Suppressor macrophage (primary cell): ENCODE data around the gene TMEM30B.
"Not testable (repeated sequence)": the region's sequence is repeated elsewhere in the genome, so short reads cannot be mapped to it uniquely, and the experiment has no call there.

Experiments
- DNase-seq, 4 experiments: peaks; one replicate each; pipeline ENCODE4 v3.0.0-alpha.2; 2020 to 2022

TMEM30B gene

DNA sequence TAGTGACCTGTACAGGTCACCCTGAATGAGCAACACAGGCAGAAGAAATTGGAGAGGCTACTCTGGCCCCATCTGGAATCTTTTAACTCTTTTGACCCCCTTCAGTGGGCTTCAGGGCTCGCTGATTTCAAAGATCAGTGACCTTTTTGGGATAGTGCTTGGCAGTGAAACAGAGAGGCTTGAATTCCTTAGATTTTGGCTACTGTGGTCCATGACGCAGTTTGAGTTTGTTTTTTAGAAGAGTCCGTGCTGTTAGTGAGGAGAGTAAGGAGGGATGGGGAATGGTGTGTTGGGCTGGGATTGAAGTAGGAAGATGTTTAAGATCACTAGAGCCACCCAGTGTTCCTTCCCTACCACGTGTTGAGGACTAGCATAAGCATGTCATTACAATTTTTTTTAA, 16.5 kb downstream of the TMEM30B start:
- no peak for DNase-seq

DNA sequence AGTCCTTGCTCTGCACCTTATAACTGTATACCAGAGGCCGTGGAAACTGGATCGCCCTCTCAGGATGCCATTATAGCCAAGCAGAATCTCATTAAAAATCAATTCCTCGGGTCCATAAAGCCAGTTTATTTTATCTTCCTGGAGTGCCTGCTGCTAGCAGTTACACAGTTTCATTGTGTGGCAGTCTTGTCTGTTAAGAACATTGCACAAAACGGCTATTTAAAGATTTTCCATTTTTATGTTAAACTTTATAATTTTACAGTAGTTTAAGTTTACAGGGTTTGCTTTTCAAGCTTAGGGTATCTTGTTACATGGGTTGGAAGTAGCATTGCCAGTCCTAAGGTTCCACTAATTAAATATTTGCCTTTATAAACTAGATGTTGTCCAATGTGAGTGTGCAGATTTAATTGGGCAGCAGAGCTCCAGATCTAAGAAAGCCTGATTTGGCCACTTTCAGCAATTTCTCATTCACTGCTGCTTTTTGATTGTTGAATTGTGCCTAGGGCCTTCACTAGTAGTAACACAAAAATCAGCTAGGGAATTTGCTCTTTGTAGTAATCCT, 17.0 kb downstream of the TMEM30B start:
- no peak for DNase-seq

DNA sequence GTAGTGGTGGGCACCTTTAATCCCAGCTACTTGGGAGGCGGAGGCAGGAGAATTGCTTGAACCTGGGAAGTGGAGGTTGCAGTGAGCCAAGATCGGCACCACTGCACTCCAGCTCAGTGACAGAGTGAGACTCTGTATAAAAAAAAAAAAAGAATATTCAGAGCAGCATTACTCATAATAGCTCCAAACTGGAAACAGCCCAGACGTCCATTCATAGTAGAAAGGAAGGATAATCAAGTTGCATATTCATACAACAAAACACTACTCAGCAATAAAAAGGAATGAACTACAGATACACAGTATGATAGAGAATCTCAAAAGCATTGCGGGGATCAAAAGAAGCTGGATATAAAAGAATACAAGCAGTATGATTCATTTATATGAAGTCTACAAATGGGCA, 19.1 kb downstream of the TMEM30B start:
- DNase-seq = no peak

DNA sequence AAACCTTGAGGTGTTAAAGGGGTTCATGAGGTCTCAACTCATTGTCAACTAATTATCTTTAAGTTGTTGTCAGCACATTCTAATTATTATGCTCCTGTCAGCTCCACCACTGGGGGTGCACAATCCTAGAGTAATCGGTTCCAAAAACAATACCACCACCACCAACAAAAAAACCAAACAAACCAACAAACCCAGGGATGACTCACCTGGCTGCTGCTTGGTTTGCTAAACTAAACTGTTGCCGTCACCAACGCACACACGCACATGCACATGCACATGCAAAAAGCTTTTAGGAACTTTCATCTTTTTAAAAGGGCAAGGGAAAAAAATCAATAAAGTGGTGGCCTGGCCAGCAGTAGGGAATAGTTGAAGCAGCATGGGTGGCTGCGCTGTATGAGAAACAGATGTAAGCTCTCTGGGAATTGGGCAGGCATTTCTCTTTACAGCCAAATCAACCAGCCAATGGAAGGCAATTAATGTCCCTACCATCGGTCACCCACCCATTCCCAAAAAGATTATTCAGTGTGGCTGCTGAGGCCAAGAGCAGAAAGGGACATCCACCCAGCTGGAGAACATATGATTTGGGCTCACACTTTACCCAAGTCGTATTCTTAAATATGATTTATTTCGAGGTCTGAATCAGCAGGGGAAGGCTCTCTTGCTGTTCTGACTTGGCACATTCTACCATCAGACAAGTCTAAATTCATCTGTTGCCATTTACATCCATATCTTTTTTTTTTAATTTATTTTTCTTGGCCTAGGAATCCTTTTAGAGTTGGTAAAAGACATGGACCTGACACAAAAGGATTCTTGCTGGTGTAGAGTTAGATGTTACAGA, 20.0 kb downstream of the TMEM30B start:
- no peak for DNase-seq

DNA sequence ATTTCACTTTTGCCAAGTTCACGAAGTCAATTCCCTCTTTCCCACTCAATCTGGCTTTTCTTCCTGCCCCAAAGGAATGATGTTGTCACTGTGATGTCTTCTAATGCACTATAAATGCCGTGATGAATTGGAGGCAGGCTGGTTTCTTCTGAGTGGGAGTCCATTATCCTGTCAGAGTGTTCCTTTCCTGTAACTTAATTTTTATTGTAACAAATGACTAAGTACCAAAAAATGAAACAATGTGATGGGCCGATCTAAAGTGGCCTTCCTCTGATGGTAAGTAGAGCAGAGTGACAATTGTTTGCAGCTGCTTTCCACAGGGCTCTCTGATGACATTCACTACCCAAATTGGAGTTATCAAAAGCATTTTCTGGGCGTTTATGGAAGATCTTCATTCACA, 22.2 kb downstream of the TMEM30B start:
- no peak for DNase-seq

DNA sequence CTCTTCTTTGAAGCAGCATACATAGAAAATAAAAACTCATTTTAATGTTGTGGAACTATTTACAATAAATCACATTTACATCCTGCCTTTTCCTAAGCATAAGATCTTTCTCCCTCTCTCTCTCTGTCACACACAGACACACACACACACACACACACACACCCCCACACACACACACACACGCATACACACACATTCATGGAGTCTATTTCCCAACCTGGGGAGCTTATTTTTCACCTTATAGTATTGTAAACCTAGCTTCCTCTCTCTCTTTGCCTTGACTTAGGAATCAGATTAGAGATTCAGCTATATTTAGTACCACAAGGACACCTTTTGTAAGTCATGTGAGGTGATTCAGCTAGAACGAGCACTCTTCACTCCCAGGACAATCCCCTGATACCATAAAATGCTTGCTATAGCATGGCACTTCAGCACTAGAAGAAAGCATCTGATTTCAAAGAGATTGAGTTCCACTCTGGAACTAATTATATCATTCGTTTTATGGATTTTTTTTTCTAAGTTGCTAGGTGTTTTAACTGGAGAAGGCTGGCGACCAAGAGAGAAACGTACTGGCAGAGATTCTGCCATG, 23.6 kb downstream of the TMEM30B start:
- DNase-seq = no peak

DNA sequence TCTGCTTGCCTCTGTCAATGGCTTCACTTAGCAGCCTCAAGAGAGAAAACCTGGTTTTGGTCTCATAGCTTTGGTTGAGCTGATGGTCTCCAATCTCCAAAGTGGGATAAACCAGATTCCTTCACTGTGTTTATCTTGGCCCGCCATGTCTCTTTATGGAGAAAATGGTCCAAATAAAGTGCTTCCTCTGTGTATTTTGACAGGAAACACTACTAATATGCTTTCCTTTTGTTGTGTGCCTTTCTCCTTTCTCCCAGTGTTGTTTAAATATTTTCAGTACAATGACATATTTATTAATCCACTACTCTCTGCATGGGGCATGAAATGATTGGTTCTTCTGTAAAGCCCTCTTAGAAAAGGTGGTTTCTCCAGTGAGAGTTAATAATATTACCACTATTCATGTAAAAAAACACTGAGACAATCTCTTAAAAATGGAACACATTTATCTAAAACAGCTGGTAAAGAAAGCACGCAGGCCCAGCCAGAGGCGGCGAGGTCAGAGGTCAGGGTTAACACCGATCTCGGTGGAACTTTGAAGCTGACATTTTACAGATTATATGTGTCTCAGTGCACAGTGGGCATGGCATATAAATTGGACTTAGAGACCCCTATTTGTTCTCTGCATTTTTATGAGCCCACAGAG, 24.2 kb downstream of the TMEM30B start:
- no peak for DNase-seq

DNA sequence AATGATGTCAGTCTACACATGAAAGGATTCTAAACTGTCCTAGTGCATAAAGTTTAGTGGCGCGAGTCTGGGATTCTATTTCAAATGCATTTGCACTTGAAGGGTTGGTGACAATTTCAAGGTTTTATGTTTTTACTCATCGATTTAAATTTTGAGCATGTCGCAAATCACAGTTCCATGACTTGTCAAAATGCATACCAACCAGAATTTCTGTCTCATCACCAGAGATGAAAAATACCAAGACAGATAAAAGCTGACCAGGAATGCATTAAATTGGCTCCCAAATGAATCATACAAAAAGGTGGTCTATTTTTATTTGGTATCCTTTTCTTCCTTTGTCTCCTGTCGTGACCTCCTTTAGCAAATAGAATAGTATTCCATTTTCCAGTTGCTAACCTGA, 25.2 kb downstream of the TMEM30B start:
- no peak for DNase-seq

DNA sequence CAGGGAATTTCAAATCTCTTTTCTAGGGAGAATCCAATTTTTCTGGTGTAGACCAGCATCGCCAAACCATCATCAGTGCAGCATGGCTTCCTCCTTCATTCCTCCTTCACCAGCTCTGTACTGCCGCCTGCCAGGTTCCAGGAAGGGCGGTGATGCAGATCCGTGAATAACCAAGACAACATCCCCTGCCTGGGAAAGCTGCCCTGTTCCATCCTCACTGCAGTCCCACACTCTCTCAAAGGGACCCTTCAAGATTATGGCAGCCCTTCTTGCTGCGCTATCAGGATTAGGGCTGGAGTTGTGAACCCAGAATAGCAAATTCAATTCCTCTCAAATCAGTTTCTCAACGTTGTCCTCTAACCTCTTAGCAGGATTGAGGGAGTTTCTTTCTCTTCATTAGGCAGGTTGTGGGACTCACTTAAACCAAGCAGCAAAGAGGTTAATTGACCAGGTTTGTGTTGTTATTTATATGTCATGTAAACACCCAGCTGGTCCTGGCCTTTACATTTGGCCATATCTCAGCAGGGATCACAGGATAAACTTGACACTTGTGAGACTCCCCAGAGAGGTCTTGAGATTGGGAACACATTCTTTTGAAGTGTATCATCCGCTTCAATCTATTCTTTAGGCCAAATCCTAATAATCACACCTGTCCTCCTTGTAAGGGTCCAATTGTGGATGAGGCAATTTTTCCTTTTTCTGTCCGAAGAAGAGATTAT, 26.2 kb downstream of the TMEM30B start:
- no peak for DNase-seq

DNA sequence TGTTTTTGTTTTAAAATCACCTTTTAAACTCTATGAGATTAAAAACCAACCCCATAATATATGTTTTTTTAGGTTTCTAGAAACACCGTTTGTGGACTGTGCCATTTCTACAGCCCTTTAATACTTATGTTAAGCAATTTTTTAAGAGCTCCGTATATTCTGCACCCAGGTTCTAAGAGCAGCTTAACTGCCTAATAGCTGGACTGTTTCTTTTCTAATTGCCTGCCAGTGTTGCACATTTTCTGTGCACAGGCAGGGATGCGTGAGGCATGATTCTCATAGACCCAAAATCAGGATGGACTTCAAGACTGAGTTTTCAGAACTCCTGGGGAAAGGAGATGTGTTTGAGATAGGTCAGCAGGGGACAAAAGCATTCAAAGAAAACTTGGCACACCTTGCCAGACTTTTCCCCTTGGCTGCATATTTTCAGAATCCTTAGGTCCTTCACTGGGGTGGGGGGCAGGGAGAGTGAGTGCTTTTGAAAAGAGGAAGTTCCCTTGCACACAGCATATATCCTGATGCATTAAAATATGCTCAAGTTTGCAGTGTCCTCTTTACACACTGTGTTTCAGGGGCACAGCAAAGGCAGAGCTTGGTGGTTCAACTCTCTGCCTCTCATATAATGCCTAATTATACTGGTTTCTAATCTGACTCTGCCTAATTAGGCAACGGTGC, 27.9 kb downstream of the TMEM30B start:
- DNase-seq = peak; percentile 18 to 64 (median 35)

DNA sequence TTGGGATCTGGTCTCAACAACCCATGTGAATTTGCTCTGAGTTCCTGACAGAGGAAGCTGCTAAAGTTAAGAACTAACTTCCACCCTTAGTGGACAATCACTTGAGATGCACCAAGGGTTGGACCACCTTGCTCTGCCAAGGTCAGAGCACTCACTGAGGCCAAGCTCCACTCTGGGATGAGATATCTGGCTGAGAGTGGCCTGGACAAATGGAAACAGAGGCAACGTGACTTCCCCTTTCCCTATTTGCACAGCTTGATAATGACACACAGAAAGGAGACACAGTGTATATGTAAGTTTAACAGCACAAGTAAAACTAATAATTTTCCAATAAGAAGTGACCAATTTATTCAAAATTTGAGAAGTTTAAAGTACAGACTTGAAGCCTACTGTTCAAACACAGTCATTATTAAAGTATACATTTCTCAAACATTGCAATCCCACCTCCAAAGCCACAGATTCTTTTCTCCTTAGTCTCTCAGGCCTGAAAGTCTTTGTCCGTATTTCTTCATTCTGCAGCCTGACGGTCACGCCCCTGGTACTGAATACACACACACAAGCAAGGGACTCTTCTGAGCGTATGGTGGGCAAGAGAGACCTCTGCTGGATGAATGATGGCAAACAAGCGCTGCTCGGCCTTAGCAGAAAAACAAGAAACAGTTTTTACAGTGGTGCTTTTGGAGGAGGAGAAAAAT, 28.6 kb downstream of the TMEM30B start:
- peak; percentile 84 to 91 (median 86) for DNase-seq

DNA sequence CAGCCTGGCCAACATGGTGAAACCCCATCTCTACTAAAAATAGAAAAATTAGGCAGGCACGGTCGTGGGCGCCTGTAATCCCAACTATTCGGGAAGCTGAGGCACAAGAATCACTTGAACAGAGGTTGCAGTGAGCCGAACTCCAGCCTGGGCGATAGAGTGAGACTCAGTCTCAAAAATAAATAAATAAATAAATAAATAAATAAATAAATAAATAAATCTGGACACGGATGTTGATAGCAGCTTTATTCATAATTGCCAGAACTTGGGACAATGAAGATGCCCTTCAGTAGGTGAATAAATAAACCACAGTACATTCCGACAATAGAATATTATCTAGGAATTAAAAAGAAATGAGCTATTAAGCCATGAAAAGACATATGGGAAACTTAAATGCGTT, 31.1 kb downstream of the TMEM30B start:
- DNase-seq = no peak

DNA sequence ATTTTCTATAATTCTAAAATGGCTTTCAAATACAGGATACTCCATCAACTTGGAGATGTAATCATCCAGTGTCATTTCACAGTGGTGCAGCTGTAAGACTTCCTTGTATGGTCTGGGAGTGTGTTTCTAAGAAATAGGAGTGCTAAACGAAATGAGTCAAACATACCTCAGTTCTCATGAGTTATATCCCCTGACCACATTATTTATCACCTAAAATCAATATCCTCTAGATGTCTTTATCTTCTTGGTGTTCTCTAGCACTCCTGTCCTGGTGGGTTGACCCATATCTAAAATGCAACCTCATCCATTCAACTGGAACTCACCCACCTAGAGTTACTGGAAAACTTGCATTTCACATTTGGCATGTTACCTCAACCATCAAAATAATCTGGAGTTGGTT, 33.2 kb downstream of the TMEM30B start:
- no peak for DNase-seq

DNA sequence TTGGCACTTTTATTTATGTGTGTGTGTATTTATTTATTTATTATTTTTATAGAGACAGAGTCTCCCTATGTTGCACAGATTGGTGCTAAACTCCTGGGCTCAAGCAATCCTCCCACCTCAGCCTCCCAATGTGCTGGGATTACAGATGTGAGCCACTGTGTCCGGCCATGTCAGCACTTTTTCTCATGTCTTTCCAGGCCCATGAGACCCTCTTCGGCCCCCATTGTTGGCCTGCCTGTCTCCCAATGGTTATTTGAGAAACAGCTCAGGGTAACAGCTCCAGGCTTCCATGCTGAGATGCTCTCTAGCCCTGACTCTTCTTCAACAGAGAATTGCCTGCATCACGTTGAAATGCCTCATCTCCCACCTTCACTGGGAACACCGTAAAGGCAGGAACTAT, 34.4 kb downstream of the TMEM30B start:
- no peak for DNase-seq

DNA sequence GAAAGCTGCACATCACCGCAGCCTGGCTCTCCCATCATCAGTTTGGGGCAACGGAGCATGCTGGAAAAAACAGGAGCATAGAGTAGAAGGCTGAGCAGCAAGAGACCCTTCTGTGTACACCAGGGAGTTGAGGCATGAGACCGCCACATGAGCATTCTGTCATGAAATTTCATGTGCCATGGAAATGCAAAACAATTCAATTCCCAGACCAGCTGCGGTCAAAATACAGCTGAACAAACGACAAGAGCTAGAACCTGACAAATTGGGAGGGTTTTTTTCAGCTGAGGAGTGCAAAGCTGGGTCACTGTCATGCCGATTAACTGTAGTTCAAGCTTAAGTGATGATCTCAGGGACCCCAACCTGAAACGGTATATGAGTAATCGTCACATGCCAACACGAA, 37.1 kb downstream of the TMEM30B start:
- no peak for DNase-seq

DNA sequence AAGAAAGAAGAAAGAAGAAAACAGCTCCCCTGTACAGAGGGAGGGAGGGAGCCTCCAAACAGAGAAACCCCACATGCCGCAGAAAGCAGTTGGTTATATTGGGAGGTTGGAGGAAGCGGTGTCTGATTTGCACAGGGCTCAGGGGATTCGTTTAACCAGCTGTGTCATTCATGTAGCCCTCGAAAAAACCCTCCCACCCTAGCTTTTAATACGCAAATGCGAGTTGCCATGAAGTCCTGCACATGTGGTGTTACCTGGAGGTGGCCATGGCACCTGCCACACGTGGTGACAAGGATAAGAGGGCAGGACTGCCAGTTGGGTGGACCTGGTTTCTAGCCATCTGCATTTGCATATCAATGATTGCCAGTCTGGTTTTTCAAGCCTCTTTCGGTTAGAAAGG, 40.9 kb downstream of the TMEM30B start:
- no peak for DNase-seq

DNA sequence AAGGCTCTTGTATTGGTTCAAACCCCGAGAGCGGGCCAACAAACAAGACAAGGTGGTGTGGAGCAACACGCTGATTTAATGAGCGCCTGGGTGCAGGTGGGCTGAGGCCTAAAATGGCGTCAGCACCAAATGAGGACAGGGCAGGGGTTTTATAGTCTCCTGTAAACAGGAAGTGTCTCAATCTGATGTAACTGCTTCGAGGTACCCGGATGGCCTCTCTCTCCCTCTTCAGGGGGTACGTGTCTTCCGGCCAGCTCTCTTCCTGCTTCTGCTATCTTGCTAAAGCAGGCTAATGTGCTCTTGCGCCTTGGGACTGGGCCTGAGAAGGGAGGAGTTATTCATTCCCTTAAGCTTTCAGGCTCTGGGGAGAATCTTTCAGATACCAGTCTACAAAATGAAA, 41.9 kb downstream of the TMEM30B start:
- DNase-seq = not testable (repeated sequence)

DNA sequence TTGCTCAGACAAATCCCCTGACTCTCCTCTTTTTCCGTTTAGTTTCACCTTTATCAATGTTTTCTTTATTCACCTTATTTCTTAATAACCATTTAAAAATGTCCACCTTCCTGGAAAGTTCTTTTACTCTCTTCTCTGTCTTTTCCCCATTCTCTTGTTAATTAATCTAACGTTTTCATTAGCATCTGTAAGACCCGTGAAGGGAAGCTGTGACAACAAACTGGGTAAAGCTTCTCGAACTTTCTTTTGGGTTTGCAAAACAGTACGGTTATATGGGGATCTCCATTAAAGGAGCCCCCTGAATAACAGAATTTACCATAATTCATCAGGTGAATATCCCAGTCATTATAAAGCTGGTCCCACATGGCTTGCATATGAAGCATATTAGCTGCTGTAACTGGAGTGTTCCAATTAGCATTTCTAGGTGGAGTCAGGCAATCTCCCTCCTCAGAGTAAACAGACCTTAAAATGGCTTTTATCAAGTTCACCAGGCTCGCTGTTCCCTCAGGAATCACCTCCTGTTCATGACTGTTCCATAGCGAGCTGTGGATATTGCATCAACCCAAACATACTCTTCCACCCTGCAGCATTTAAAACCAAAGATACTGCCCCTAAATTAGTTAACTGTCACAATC, 42.4 kb downstream of the TMEM30B start:
- DNase-seq = no peak

DNA sequence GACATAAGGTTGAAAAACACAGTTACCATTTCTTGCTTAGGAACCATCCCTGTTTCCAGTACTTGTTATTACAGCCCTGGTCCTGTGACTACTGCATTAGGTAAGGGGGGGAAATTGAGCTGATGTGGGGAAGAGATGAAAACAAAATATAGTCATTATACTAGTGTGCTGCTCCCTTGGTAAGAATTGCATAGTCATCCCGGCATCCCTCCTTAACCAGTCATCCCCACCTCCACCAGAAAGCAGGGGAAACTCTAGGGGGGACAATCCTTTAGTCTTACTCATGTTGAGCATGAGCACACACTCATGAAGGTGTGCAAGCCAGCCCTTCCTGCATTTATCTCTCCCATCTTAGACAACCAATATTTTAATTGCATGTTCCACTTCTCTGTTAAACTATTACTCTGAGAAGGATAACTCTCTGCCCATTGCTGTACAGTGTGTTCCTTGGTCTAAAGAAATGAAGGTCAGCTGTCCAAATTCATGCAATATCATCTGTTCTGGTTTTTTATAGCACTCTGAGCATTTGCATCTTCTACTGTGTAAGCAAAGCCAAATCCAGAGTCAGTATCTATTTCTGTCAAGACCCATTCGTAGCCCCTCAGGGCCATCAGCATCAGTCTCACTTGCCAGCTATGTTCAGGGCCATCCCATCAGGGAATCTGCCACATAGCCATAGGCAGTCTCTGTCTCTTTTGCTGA, 46.8 kb downstream of the TMEM30B start:
- no peak for DNase-seq

DNA sequence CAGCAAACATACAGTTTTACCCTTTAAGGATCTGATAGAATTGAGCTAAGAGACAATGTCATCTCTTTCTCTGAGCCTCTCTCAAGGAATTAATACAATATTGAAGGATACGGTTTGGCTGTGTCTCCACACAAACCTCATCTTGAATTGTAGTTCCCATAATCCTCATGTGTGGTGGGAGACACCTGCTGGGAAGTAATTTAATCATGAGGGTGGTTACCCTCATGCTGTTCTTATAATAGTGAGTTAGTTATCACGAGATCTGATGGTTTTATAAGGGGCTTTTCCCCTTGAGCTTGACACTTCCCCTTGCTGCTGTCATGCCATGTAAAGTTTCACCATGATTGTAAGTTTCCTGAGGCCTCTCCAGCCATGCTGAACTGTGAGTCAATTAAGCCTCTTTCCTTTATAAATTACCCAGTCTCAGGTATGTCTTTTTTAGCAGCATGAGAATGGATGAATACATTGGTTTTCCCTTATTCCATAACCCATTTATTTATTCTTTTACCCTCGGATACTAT, 47.6 kb downstream of the TMEM30B start:
- DNase-seq = peak in 1 of 4 experiments; percentile 7
